A549 treated with AZD9567 at 1 μM for 4 hours (cell line): Measurements from ENCODE around the gene TMED9. TPM values are rescaled to one million over a fixed set of nuclear protein-coding genes. Genes with fewer than 3 reads are reported as not detected.

Source experiments
- total RNA-seq: library from RNA; stranded (reverse); fragments of 200-300 nt; extraction: Qiagen RNA extraction; gene quantifications from 5 replicates; pipeline ENCODE4 v1.2.3, GENCODE V29; 2022; ENCODE audit not compliant: insufficient read depth

Gene TMED9
- total RNA-seq: 280 to 291 TPM (median 282 TPM) in 5 replicates

DNA sequence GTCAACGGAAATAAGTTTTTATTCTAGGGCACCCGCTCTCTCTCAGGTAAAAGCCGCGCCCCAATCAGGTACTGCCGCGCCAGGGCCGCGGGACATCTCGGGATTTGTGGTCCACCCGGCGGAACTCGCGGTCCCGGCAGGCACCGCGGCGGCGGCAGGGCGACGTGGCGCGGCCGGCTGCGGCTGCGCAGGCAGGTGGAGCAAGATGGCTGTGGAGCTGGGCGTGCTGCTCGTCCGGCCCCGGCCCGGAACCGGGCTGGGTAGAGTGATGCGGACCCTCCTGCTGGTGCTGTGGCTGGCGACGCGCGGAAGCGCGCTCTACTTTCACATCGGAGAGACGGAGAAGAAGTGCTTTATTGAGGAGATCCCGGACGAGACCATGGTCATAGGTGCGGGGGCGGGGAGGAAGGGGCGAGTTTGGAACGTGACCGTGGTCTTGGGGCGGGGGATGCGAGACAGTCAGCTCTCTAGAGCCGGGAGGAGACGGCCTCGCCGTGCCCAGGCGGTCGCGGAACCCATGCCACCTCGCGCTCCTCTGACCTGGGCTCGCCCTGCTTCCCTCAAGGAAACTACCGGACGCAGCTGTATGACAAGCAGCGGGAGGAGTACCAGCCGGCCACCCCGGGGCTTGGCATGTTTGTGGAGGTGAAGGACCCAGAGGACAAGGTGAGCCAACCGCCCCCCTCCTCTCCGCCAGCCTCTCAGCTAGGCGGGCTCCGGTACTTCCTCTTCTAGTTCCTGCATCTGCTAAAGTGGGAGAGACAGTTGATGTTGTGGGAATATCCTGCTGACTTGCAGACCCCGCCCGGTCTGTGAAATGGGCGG, at the start of gene TMED9:
TSS of gene TMED9 (plus strand) at position 194 of the 825 bp plus-strand sequence. CDS start at position 206, 12 bp downstream.

DNA sequence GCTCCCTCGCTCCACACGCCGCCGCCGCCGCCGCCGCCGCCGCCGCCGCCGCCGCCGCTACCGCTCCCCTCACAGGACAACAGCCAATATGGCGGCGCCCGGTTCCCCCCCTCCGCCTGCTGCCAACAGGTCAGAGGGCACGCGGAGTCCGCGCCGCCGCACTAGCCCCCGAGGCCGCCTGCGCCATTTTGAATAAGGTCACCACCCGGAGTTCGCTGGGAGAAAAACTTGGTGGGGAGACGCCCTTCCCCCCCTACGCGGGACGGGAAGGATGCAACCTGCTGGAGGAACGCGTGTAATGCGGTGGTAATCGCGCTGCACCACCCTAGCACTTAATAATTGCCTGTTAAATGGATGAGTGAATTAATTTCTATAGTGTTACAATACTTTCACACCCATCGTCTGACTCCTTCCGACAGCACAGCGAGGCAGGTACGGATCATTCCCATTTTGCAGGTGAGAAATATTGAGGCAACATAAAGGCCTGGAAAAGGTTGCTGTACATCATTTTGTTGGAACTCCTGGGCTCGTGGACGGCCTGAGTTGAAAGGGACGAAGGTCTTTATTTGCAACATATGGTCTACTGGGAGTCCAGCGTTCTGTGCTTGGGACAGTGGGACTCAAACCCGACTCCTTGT, 37.4 kb upstream of the TMED9 start, which contains the start of gene FAM193B:
TSS of gene FAM193B (minus strand) at position 90 of the 638 bp plus-strand sequence. CDS start 105 bp downstream, outside the sequence.

DNA sequence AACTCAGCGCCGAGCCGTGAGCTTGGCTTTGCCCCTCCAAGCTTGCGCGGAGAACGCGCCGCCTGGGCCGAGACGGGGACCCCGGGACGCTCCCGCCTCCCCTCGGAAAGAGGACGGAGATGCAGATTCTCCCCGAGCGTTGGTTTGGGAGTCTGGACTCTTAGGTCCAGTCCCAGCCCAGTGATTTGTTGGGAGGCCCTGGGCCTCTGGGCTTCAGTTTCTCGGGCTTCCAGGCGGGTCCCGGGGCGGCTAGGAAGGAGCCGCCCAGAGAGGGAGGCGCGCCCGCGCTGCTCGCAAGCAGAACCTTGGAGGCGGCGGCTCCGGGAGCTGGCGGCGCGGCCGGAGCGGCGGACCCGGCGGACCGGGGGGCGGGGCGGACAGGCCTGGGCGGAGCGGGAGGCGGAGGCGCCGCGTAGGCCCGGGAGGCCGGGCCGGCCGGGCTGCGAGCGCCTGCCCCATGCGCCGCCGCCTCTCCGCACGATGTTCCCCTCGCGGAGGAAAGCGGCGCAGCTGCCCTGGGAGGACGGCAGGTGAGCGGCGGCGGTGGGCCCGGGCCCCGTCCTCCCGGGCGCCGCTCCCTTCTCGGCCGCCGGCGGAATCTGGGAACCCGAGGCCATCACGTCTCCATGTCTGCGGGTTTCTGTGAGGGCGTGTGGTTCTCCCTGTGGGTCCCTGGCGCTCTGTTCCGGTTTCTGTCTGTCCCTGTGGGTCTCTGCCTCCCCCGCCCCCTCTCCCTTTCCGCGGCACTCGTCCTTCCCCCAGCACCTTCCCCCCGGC, 7.9 kb downstream of the TMED9 start, which contains the start of gene B4GALT7:
TSS of gene B4GALT7 (plus strand) at position 402 of the 777 bp plus-strand sequence. CDS start at position 481, 79 bp downstream.

Other genes starting within 250 kb of the TMED9 start
- gene LMAN2, start 240.5 kb upstream of the TMED9 start, total RNA-seq: 193 to 205 TPM (median 199 TPM) in 5 replicates
- 2.7 to 5.5 TPM (median 4.5 TPM) in 5 replicates for gene RGS14, start 234.3 kb upstream of the TMED9 start, total RNA-seq
- not detected in 5 replicates for gene SLC34A1, start 207.8 kb upstream of the TMED9 start, total RNA-seq
- gene PFN3, start 191.5 kb upstream of the TMED9 start, total RNA-seq: not detected in 5 replicates
- 18.6 to 27.6 TPM (median 21.3 TPM) in 5 replicates for gene F12, start 182.6 kb upstream of the TMED9 start, total RNA-seq
- 21.4 to 30.9 TPM (median 27.0 TPM) in 5 replicates for gene GRK6, start 165.5 kb upstream of the TMED9 start, total RNA-seq
- 15.7 to 35.7 TPM (median 32.9 TPM) in 5 replicates for gene PRR7, start 145.4 kb upstream of the TMED9 start, total RNA-seq
- 50.0 to 70.6 TPM (median 65.3 TPM) in 5 replicates for gene DBN1, start 118.6 kb upstream of the TMED9 start, total RNA-seq
- 63.9 to 97.3 TPM (median 89.0 TPM) in 5 replicates for gene PDLIM7, start 94.6 kb upstream of the TMED9 start, total RNA-seq
- gene DOK3, start 82.4 kb upstream of the TMED9 start, total RNA-seq: 2.8 to 6.2 TPM (median 4.3 TPM) in 5 replicates
- 71.2 to 123 TPM (median 115 TPM) in 5 replicates for gene DDX41, start 75.2 kb upstream of the TMED9 start, total RNA-seq
- 29.7 to 32.8 TPM (median 32.0 TPM) in 5 replicates for gene FAM193B, start 37.6 kb upstream of the TMED9 start, total RNA-seq
- gene B4GALT7, start 7.9 kb downstream of the TMED9 start, total RNA-seq: 21.0 to 31.6 TPM (median 29.1 TPM) in 5 replicates
- gene FAM153A, start 190.7 kb downstream of the TMED9 start, total RNA-seq: not detected in 5 replicates